DMS53 treated with DMSO at 0.1 percent for 48 hours (cell line): ENCODE measurements around the gene SMIM27.

Experiments used
- DNase-seq: peaks from one replicate; lab custom pipeline; 2025; ENCODE audit not compliant: unreplicated experiment; lab: John Stamatoyannopoulos, UW

The SMIM27 gene

GRCh38 chr9:32554591-32554990 is 2.5 kb downstream of the SMIM27 start:
- no peak for DNase-seq

- no peak for DNase-seq
Observed at GRCh38 chr9:32558408-32558934, 6.3 kb downstream of the SMIM27 start.

GRCh38 chr9:32565967-32566366 is 13.8 kb downstream of the SMIM27 start:
- DNase-seq = no peak

GRCh38 chr9:32566770-32567169 is 14.6 kb downstream of the SMIM27 start:
- no peak for DNase-seq

GRCh38 chr9:32570262-32570661 is 18.1 kb downstream of the SMIM27 start:
- no peak for DNase-seq

- peak; percentile 81 for DNase-seq
Observed at GRCh38 chr9:32571969-32572899, 20.1 kb downstream of the SMIM27 start.

- peak; percentile 85 for DNase-seq
Observed at GRCh38 chr9:32572900-32573523, 20.9 kb downstream of the SMIM27 start, which contains the start of gene NDUFB6. NDUFB6 (minus strand) TSS chr9:32573159; CDS start chr9:32573060, 99 bp downstream.

- no peak for DNase-seq
Observed at GRCh38 chr9:32573821-32574220, 21.7 kb downstream of the SMIM27 start.

- DNase-seq = no peak
Observed at GRCh38 chr9:32574858-32575257, 22.7 kb downstream of the SMIM27 start.

- no peak for DNase-seq
Observed at GRCh38 chr9:32577316-32577715, 25.2 kb downstream of the SMIM27 start.

GRCh38 chr9:32578976-32579375 is 26.8 kb downstream of the SMIM27 start:
- DNase-seq = no peak

- DNase-seq = peak; percentile 17
Observed at GRCh38 chr9:32579706-32580331, 27.7 kb downstream of the SMIM27 start.

GRCh38 chr9:32580631-32581300 is 28.6 kb downstream of the SMIM27 start:
- DNase-seq = no peak

- peak; percentile 37 for DNase-seq
Observed at GRCh38 chr9:32581512-32582143, 29.5 kb downstream of the SMIM27 start.

GRCh38 chr9:32584784-32585183 is 32.7 kb downstream of the SMIM27 start:
- DNase-seq = no peak

GRCh38 chr9:32587901-32588300 is 35.8 kb downstream of the SMIM27 start:
- DNase-seq = no peak

- peak; percentile 51 for DNase-seq
Observed at GRCh38 chr9:32589083-32589723, 37.1 kb downstream of the SMIM27 start.

GRCh38 chr9:32590476-32590875 is 38.3 kb downstream of the SMIM27 start:
- DNase-seq = no peak

GRCh38 chr9:32590898-32591297 is 38.8 kb downstream of the SMIM27 start:
- no peak for DNase-seq
